Peyer's patch (tissue), 4 donors: ENCODE data around the gene S100A13. TPM values are rescaled to one million over a fixed set of nuclear protein-coding genes. Genes with fewer than 3 reads are reported as not detected.

Source experiments
- DNase-seq, 3 donors: peaks; one replicate each; pipeline ENCODE4 v3.0.0-alpha.2; 2017 to 2019
- H3K27ac ChIP-seq, 4 donors: fragments of 200-600 bp; sonication (generic); one replicate each; pipeline ENCODE4 v1.5.1; 2016 to 2019
- H3K27me3 ChIP-seq, 2 donors: fragments of 200-600 bp; sonication (generic); one replicate each; pipeline ENCODE4 v1.5.1; 2019
- H3K36me3 ChIP-seq, 3 donors: fragments of 200-600 bp; sonication (generic); one replicate each; pipeline ENCODE4 v1.5.1; 2016 to 2019
- H3K4me1 ChIP-seq, 4 donors: fragments of 200-600 bp; sonication (generic); one replicate each; pipeline ENCODE4 v1.5.1; 2016 to 2019
- H3K4me3 ChIP-seq, 4 donors: fragments of 200-600 bp; sonication (generic); 1 replicate in 3 of 4; 2 replicates in 1 of 4; pipeline ENCODE4 v1.5.1; 2016 to 2019; ENCODE audit warnings: mild to moderate bottlenecking in 1 of 4
- H3K9me3 ChIP-seq, 4 donors: fragments of 200-600 bp; sonication (generic); one replicate each; pipeline ENCODE4 v1.5.1; 2016 to 2019; ENCODE audit warnings: mild to moderate bottlenecking in 1 of 4
- POLR2A ChIP-seq, 2 donors: fragments of 450-650 bp; IDR thresholded peaks; one replicate each; pipeline ENCODE4 v1.5.1; 2017; ENCODE audit warnings: antibody characterized with exemption in 2 of 2, mild to moderate bottlenecking in 2 of 2, moderate library complexity in 2 of 2
- total RNA-seq, 4 donors: library from RNA; depleted of rRNA; stranded (reverse); fragments of >200 nt; gene quantifications; one replicate each; pipeline ENCODE4 v1.1.0, GENCODE V29; 2016
- TF ChIP-seq, protein P1 (sequence below), 6 experiments: fragments of 450-650 bp in 4 of 6; fragments of 200-600 bp in 2 of 6; sonication (generic) in 1 of 6; IDR thresholded peaks; one replicate each; pipeline ENCODE4 v1.5.1; 2017 to 2019; ENCODE audit warnings: antibody characterized with exemption in 6 of 6, mild to moderate bottlenecking in 3 of 6, moderate library complexity in 1 of 6

The S100A13 gene
- total RNA-seq, 4 donors from 2014 or later: 49.5 to 185 (median 52.9) TPM

DNA sequence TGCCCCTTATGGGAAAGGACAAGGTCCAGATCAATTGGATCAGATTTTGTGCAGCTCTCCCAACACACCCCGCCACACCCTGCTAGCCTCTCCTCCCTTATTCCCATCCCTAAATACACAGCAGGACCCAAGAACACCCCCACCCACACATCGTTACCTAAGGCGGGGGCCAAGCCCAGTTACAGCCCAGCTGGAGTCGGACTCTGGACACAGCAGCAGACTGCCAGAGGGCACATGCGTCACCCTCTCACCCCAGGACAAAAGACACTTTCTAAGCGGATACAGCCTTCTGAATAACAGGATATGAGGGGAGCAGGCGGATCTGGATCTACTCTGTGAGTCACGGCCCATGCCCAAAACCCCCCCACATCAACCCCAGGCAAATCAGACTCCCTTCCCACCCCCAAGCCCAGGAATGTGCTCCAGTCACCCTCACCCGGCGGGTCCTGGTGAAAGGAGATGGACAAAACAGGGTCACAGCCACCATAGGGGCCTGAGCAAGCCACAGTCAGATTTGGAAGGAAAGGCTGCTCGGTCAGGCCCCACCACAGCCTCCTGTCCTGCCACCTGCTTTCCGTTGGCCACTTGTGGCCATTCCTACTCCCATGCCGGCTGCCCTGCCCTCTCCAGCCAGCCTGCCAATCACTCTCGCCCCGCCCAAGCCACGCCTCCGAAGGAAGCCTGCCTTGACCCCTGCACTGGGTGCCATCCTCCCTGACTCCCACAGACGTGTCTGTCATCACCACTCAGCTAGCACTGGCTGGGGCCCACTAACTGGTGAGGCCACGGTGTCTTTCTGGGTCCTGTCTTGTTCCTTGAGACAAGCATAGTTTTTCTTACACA, 18.3 kb downstream of the S100A13 start:
- peak in 2 of 3 donors; percentile 90 to 94 for DNase-seq
- TF ChIP-seq, protein P1, sequence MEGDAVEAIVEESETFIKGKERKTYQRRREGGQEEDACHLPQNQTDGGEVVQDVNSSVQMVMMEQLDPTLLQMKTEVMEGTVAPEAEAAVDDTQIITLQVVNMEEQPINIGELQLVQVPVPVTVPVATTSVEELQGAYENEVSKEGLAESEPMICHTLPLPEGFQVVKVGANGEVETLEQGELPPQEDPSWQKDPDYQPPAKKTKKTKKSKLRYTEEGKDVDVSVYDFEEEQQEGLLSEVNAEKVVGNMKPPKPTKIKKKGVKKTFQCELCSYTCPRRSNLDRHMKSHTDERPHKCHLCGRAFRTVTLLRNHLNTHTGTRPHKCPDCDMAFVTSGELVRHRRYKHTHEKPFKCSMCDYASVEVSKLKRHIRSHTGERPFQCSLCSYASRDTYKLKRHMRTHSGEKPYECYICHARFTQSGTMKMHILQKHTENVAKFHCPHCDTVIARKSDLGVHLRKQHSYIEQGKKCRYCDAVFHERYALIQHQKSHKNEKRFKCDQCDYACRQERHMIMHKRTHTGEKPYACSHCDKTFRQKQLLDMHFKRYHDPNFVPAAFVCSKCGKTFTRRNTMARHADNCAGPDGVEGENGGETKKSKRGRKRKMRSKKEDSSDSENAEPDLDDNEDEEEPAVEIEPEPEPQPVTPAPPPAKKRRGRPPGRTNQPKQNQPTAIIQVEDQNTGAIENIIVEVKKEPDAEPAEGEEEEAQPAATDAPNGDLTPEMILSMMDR (IDR thresholded peaks at IDR 0.05): no peak
- peak; percentile 42 to 87 for TF ChIP-seq POLR2A (IDR thresholded peaks at IDR 0.05)

DNA sequence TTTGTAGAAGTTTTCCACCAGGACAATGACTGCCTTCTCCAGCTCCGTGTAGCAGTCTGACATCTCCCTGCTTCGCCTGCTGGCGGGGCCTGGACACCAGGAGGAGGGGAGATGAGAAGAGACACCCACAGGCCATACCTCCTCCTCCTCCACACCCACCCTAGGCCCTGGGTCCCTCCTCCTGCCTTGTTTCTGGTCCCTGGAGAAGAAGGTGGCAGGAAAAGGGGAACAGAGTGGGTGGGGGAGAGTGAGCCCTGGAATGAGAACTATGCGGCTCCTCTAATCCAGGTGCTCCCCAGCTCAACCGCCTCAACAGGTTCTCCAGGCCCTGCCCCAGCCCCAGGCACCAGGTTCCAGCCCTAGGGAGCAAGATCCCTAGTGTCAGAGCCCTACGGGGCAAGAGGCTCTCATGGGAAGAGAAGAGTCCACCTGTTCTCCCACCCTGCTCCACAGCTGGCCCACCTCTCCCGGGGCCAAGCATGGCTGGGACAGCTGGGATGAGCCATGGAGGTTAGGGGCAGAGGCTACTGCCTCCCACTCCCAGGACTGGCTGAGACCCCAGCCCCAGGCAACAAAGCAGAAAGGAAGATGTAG, 19.1 kb downstream of the S100A13 start:
- Histone ChIP-seq H3K27ac (peak overlapping the region; percentile 46 to 100 (median 91)), H3K4me1 (peaks cover 0 to 41% (median 0%) of the 10 kb centered on the region in 4 donors), H3K36me3 (peaks cover 0 to 21% (median 0%) of the 10 kb centered on the region in 3 donors), H3K9me3 (no peaks in the 10 kb centered on the region), H3K4me3 (peak overlapping the region in 3 of 4 donors; percentile 9 to 52 (median 49)), H3K27me3 (no peaks in the 10 kb centered on the region)
- TF ChIP-seq, protein P1 (IDR thresholded peaks at IDR 0.05): no peak
- TF ChIP-seq POLR2A (IDR thresholded peaks at IDR 0.05): no peak
- no peak for DNase-seq

More for the DNA sequence above, 18.3 kb downstream of the S100A13 start:
- H3K9me3 ChIP-seq: no peaks in the 10 kb centered on the region
- peak overlapping the region in 3 of 4 donors; percentile 9 to 52 (median 49) for H3K4me3 ChIP-seq
- peaks cover 0 to 49% (median 0%) of the 10 kb centered on the region in 4 donors for H3K4me1 ChIP-seq
- no peaks in the 10 kb centered on the region for H3K27me3 ChIP-seq
- H3K36me3 ChIP-seq: peaks cover 0 to 21% (median 0%) of the 10 kb centered on the region in 3 donors
- H3K27ac ChIP-seq: peak overlapping the region; percentile 46 to 100 (median 91)

DNA sequence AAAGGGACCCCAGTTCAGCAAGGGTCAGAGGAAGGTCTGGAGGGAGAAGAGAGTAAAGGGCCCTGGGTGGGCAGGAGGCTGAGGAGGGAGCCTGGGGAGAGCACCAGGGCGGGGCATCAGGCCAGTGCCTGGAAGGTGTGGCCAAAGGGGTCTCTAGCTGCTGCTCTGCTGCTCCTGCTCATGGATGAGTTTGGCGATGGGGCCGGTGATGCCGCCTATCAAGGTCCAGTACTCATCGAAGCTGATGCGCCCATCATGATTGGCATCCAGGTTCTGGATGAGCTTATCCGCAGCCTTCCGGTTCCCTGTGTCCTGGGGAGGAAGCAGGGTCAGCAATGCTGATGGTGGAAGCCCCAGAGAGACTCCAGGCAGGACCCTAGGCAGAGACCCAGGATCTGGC, 19.9 kb downstream of the S100A13 start:
- H3K36me3 ChIP-seq: peaks cover 0 to 21% (median 0%) of the 10 kb centered on the region in 3 donors
- DNase-seq: no peak
- H3K27ac ChIP-seq: peak overlapping the region in 2 of 4 donors; percentile 97 to 100
- H3K4me3 ChIP-seq: peak overlapping the region in 2 of 4 donors; percentile 49 to 52
- H3K9me3 ChIP-seq: no peaks in the 10 kb centered on the region
- no peaks in the 10 kb centered on the region for H3K27me3 ChIP-seq
- peaks cover 0 to 39% (median 0%) of the 10 kb centered on the region in 4 donors for H3K4me1 ChIP-seq
- TF ChIP-seq, protein P1 (IDR thresholded peaks at IDR 0.05): no peak
- no peak for TF ChIP-seq POLR2A (IDR thresholded peaks at IDR 0.05)

DNA sequence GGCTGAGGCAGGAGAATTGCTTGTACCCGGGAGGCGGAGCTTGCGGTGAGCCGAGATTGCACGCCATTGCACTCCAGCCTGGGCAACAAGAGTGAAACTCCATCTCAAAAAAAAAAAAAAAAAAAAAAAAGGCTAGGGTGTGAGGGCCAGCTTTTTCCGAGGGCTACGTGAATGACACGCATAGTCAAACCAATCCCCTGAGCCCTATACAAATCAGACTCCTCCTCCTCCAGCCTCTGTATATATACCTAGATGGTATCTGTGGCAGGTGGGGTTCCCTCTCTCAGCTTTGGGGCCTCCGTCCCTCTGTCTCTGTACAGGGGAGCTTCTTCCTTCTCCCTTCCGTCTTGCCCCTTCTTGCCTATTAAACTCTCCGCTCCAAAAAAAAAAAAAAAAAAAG, 21.1 kb downstream of the S100A13 start:
- peak in 1 of 3 donors; percentile 28 for DNase-seq
- H3K27me3 ChIP-seq: no peaks in the 10 kb centered on the region
- peaks cover 0 to 35% (median 0%) of the 10 kb centered on the region in 4 donors for H3K4me1 ChIP-seq
- no peak overlapping the region for H3K4me3 ChIP-seq
- H3K9me3 ChIP-seq: no peaks in the 10 kb centered on the region
- peaks cover 0 to 21% (median 0%) of the 10 kb centered on the region in 3 donors for H3K36me3 ChIP-seq
- H3K27ac ChIP-seq: no peak overlapping the region
- TF ChIP-seq POLR2A (IDR thresholded peaks at IDR 0.05): no peak
- TF ChIP-seq, protein P1 (IDR thresholded peaks at IDR 0.05): no peak

DNA sequence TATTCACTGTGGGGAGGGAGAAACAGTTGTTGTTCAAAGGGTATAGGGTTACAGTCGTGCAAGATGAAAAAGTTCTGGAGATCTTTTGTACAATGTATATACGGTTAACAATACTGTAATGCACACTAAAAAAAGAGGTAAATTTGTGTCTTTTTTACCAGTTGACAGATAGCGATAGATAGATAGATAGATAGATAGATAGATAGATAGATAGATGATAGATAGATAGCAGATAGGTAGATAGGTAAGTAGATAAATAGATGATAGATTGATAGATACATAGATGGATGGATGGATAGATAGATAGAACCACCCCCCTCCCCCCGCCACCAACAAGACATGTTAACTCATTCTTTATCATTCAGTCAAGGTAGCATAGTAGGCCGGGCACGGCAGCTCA, 24.6 kb downstream of the S100A13 start:
- H3K36me3 ChIP-seq: peaks cover 0 to 19% (median 0%) of the 10 kb centered on the region in 3 donors
- peak in 1 of 3 donors; percentile 32 for DNase-seq
- H3K27ac ChIP-seq: no peak overlapping the region
- peaks cover 0 to 6% (median 3%) of the 10 kb centered on the region in 4 donors for H3K4me1 ChIP-seq
- no peak overlapping the region for H3K4me3 ChIP-seq
- H3K9me3 ChIP-seq: no peaks in the 10 kb centered on the region
- TF ChIP-seq POLR2A (IDR thresholded peaks at IDR 0.05): no peak
- TF ChIP-seq, protein P1 (IDR thresholded peaks at IDR 0.05): no peak
- H3K27me3 ChIP-seq: no peaks in the 10 kb centered on the region
